Measurements from ENCODE around the gene TSNAX.
"Not testable (repeated sequence)": the region's sequence is repeated elsewhere in the genome, so short reads cannot be mapped to it uniquely, and the experiment has no call there.

Gene TSNAX

GRCh38 chr1:231561647-231562383, 33.3 kb downstream of the TSNAX start:
- DNase-seq (ENCODE audit: low read depth) = no peak

GRCh38 chr1:231563247-231563646, 34.8 kb downstream of the TSNAX start:
- DNase-seq (ENCODE audit: low read depth) = no peak

- DNase-seq (ENCODE audit: low read depth) = no peak
These were observed 35.9 kb downstream of the TSNAX start for GRCh38 chr1:231564373-231564772.

- DNase-seq (ENCODE audit: low read depth) = no peak
These were observed 38.0 kb downstream of the TSNAX start for GRCh38 chr1:231566496-231566895.

GRCh38 chr1:231570262-231570661, 41.8 kb downstream of the TSNAX start:
- not testable (repeated sequence) for DNase-seq (ENCODE audit: low read depth)

DNA sequence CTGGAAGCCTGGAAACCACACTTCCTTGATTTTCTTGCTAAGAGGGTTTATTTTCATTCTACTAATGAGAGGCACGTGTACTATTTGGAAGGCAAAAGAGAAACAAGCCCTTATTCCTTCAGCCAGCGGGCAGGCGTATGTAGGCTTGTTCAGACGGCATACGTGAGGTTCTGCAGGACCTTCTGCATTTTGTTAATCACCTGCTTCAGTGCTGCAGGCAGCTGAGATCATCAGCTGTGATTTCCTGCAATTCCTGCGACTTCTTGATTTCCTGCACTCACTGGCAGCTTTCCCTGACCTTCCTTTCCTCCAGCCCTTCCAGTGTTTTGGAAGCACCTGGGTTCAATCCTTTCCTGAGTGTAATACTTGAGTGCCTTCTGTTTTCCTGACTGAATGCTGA, 43.4 kb downstream of the TSNAX start:
- DNase-seq (ENCODE audit: low read depth) = no peak

- no peak for DNase-seq (ENCODE audit: low read depth)
These were observed 47.0 kb downstream of the TSNAX start for GRCh38 chr1:231575472-231575871.

- DNase-seq (ENCODE audit: low read depth) = no peak
These were observed 48.6 kb downstream of the TSNAX start for GRCh38 chr1:231576804-231577718.

- no peak for DNase-seq (ENCODE audit: low read depth)
These were observed 52.4 kb downstream of the TSNAX start for GRCh38 chr1:231580874-231581273.

DNA sequence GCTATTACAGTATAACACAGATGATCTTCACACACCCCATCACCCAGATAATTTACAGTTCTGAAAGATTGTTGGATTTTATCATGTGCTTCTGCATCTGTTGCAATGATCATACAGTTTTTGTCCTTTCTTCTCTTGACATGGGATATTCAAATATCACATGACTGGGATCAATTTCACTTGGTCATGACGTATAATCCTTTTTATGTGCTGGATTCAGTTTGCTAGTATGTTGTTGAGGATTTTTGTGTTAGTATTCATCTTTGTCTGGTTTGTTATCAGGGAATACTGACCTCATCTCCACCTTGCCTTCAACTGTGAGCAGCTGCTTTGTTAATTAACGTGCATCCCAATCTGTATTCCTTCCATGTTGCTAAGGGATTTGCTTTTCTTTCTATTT, 53.4 kb downstream of the TSNAX start:
- no peak for DNase-seq (ENCODE audit: low read depth)

- no peak for DNase-seq (ENCODE audit: low read depth)
These were observed 54.9 kb downstream of the TSNAX start for GRCh38 chr1:231583376-231583775.

GRCh38 chr1:231584117-231584516, 55.6 kb downstream of the TSNAX start:
- DNase-seq (ENCODE audit: low read depth) = no peak

- DNase-seq (ENCODE audit: low read depth) = no peak
These were observed 56.5 kb downstream of the TSNAX start for GRCh38 chr1:231584921-231585320.

GRCh38 chr1:231590453-231591198, 62.2 kb downstream of the TSNAX start:
- peak; percentile 12 for DNase-seq (ENCODE audit: low read depth)

- no peak for DNase-seq (ENCODE audit: low read depth)
These were observed 63.0 kb downstream of the TSNAX start for GRCh38 chr1:231591466-231591865.

- DNase-seq (ENCODE audit: low read depth) = no peak
These were observed 64.3 kb downstream of the TSNAX start for GRCh38 chr1:231592809-231593208.

DNA sequence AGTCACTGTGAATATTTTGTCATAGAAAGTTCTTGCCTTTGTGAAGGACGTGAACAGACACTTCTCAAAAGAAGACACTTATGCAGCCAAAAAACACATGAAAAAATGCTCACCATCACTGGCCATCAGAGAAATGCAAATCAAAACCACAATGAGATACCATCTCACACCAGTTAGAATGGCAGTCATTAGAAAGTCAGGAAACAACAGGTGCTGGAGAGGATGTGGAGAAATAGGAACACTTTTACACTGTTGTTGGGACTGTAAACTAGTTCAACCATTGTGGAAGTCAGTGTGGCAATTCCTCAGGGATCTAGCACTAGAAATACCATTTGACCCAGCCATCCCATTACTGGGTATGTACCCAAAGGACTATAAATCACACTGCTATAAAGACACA, 64.8 kb downstream of the TSNAX start:
- not testable (repeated sequence) for DNase-seq (ENCODE audit: low read depth)

GRCh38 chr1:231594123-231594522, 65.7 kb downstream of the TSNAX start:
- no peak for DNase-seq (ENCODE audit: low read depth)

DNA sequence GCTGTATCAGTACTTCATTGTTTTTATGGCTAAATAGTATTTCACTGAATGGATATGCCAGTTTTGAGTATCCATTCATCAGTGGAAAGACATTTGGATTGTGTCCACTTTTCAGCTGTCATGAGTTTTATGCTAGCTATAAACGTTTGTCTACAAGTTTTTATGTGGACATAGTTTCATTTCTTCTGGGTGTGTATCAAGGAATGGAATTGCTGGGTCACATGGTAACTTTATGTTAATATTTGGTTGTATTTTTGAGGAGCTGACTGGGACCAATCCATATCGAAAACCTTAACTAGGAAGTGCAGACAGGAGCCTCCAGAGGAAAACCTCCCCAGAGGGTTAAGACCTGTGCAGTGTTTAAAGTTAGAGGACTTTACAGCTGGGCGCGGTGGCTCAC, 66.3 kb downstream of the TSNAX start:
- DNase-seq (ENCODE audit: low read depth) = no peak

- no peak for DNase-seq (ENCODE audit: low read depth)
These were observed 67.9 kb downstream of the TSNAX start for GRCh38 chr1:231596337-231596791.

DNA sequence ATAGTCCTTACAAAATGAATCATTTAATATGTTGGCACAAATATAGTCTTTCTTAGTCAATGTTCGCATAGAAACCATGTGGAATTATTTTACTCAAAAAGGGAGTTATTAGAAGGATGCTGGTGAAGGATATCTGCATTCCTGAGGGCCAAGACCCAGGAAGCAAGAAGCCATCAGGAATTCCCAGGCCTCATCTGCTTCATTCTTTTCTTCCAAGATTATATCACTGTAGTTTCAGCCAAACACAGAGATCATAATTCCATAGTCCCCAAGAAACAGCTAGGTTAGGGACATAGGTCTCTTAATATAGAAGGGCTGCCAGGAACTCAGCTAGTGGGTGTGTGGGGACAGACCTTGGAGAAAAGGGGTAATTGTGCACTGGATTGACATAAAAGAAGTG, 69.5 kb downstream of the TSNAX start:
- DNase-seq (ENCODE audit: low read depth) = no peak

DNA sequence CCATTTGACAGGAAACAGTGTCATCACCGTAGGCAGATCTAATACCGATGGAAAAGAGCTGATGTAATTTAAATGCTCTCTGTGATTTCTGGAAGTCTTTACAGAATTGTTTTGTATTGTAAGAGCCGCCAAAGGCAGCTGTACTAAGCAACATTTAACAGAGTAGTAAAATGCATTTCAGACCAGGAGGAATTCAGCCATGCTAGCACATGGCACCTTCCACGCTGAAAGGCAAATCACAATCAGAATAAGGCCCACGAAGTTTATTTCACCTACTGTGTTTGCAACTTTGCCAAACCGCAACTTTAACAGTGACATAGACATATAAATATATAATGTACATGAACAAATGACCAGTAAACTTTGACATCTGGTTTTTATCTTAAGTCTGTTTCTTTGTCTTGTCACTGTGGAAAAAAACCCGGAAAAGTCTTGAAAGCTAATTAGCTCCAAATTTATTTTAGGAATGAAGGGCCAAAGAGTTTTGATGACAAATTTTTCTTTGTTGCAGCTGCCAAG, 72.0 kb downstream of the TSNAX start:
- no peak for DNase-seq (ENCODE audit: low read depth)
